ENCODE measurements around the gene GPR78.

The GPR78 gene

GRCh38 chr4:8552581-8553205 is 27.5 kb upstream of the GPR78 start:
- TF ChIP-seq ZFX (IDR thresholded peaks at IDR 0.05; ENCODE audit: borderline replicate concordance) (no peak), CTCF (IDR thresholded peaks at IDR 0.05) (no peak)
- no peak overlapping the region for H3K27ac ChIP-seq

GRCh38 chr4:8553216-8553615 is 27.0 kb upstream of the GPR78 start:
- H3K27ac ChIP-seq = no peak overlapping the region
- TF ChIP-seq CTCF (IDR thresholded peaks at IDR 0.05) (no peak), ZFX (IDR thresholded peaks at IDR 0.05; ENCODE audit: borderline replicate concordance) (no peak)

GRCh38 chr4:8553991-8554405 is 26.2 kb upstream of the GPR78 start:
- no peak overlapping the region for H3K27ac ChIP-seq
- TF ChIP-seq CTCF (IDR thresholded peaks at IDR 0.05) (no peak), ZFX (IDR thresholded peaks at IDR 0.05; ENCODE audit: borderline replicate concordance) (no peak)

GRCh38 chr4:8554555-8555100 is 25.6 kb upstream of the GPR78 start:
- H3K27ac ChIP-seq = no peak overlapping the region
- TF ChIP-seq CTCF (IDR thresholded peaks at IDR 0.05) = no peak
- TF ChIP-seq ZFX (IDR thresholded peaks at IDR 0.05; ENCODE audit: borderline replicate concordance) = no peak

- no peak for TF ChIP-seq ZFX (IDR thresholded peaks at IDR 0.05; ENCODE audit: borderline replicate concordance)
- TF ChIP-seq CTCF (IDR thresholded peaks at IDR 0.05) = no peak
- no peak overlapping the region for H3K27ac ChIP-seq
These were observed 24.5 kb upstream of the GPR78 start for GRCh38 chr4:8555716-8556115.

GRCh38 chr4:8556341-8557150 is 23.6 kb upstream of the GPR78 start:
- H3K27ac ChIP-seq = no peak overlapping the region
- TF ChIP-seq CTCF (IDR thresholded peaks at IDR 0.05) = no peak
- no peak for TF ChIP-seq ZFX (IDR thresholded peaks at IDR 0.05; ENCODE audit: borderline replicate concordance)

All from 22Rv1 (cell line).